ENCODE data around the gene USF3.

- TF ChIP-seq, protein P1, sequence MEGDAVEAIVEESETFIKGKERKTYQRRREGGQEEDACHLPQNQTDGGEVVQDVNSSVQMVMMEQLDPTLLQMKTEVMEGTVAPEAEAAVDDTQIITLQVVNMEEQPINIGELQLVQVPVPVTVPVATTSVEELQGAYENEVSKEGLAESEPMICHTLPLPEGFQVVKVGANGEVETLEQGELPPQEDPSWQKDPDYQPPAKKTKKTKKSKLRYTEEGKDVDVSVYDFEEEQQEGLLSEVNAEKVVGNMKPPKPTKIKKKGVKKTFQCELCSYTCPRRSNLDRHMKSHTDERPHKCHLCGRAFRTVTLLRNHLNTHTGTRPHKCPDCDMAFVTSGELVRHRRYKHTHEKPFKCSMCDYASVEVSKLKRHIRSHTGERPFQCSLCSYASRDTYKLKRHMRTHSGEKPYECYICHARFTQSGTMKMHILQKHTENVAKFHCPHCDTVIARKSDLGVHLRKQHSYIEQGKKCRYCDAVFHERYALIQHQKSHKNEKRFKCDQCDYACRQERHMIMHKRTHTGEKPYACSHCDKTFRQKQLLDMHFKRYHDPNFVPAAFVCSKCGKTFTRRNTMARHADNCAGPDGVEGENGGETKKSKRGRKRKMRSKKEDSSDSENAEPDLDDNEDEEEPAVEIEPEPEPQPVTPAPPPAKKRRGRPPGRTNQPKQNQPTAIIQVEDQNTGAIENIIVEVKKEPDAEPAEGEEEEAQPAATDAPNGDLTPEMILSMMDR (IDR thresholded peaks at IDR 0.05), result no peak
- TF ChIP-seq POLR2A (IDR thresholded peaks at IDR 0.05), result no peak
Observed at GRCh38 chr3:113659996-113660395, 36.4 kb downstream of the USF3 start.
